HepG2 (cell line): ENCODE data around the gene LHFPL6. TPM values are rescaled to one million over a fixed set of nuclear protein-coding genes. Genes with fewer than 3 reads are reported as not detected.

Source experiments
- ATAC-seq: fragments of 200-7000 bp; cut with Tn5 transposase; 3 replicates; pipeline ENCODE4 v1.9.1; 2020; ENCODE audit warnings: mild to moderate bottlenecking, moderate library complexity
- BruUV-seq: library from RNA; stranded (reverse); fragments of 400-500 nt; replicated peaks from 2 replicates; lab custom pipeline; 2021; lab: Mats Ljungman, UMichigan
- CTCF ChIA-PET: fragments of 300-600 bp; formaldehyde crosslinking; extraction: SDS; loops from one replicate; lab custom pipeline; 2021; ENCODE audit warnings: low total read pairs, inconsistent platforms, low intra/inter-chr PET ratio; lab: Yijun Ruan, JAX
- POLR2A ChIA-PET: fragments of 350-600 bp; sonication (Branson Sonifier 250); formaldehyde crosslinking; loops from one replicate; lab custom pipeline; 2020; ENCODE audit warnings: antibody characterized with exemption, inconsistent platforms; lab: Yijun Ruan, JAX
- DNase-seq: peaks from one replicate; pipeline ENCODE4 v3.0.0-alpha.2; 2015; ENCODE audit warnings: low spot score
- FAIRE-seq: peaks from 3 replicates; lab custom pipeline; 2011; peaks lifted over from hg19 to GRCh38; lab: Jason Lieb, UNC
- H2AFZ ChIP-seq: one replicate; pipeline ENCODE4 v1.6.1; 2011; ENCODE audit warnings: low read length, inconsistent platforms
- H3K27ac ChIP-seq: fragments of 300-600 bp; 3 replicates; pipeline ENCODE4 v1.8.0; 2011; ENCODE audit warnings: mixed run types, mild to moderate bottlenecking, mixed read lengths, low read length, inconsistent platforms; ENCODE audit not compliant: insufficient read depth; ENCODE audit errors: extremely low read length
- H3K27me3 ChIP-seq, 2 experiments: fragments of 200-600 bp in 1 of 2; 2 replicates in 1 of 2; 3 replicates in 1 of 2; pipeline versions ENCODE4 v1.6.0 to v1.8.0; 2011; ENCODE audit warnings: low read length in 2 of 2, mild to moderate bottlenecking in 2 of 2, moderate library complexity in 2 of 2, inconsistent platforms in 1 of 2; ENCODE audit not compliant: insufficient read depth in 2 of 2, control insufficient read depth in 1 of 2
- H3K36me3 ChIP-seq, 2 experiments: fragments of 200-600 bp in 1 of 2; replicated peaks in 1 of 2; 2 replicates in 1 of 2; 3 replicates in 1 of 2; pipeline versions ENCODE4 v1.5.1 to v1.8.0; 2011; ENCODE audit warnings: low read length in 2 of 2, inconsistent platforms in 1 of 2; ENCODE audit not compliant: insufficient read depth in 2 of 2, control insufficient read depth in 1 of 2
- H3K4me1 ChIP-seq: 2 replicates; pipeline ENCODE4 v1.5.1; 2012; ENCODE audit warnings: low read length, inconsistent platforms; ENCODE audit not compliant: insufficient read depth
- H3K4me2 ChIP-seq: 2 replicates; pipeline ENCODE4 v1.6.0; 2011; ENCODE audit warnings: low read depth, low read length, inconsistent platforms
- H3K4me3 ChIP-seq, 3 experiments: fragments of 200-600 bp in 1 of 3; sonication (generic), shearing (Covaris generic) in 1 of 3; replicated peaks in 1 of 3; 2 replicates each; pipeline ENCODE4 v1.5.1; 2011 to 2016; ENCODE audit warnings: low read length in 3 of 3, inconsistent platforms in 2 of 3, low read depth in 2 of 3, mild to moderate bottlenecking in 2 of 3, control low read depth in 1 of 3, mixed read lengths in 1 of 3; ENCODE audit not compliant: insufficient read depth in 1 of 3
- H3K79me2 ChIP-seq: one replicate; pipeline ENCODE4 v1.6.1; 2011; ENCODE audit warnings: low read length, inconsistent platforms; ENCODE audit not compliant: insufficient read depth
- H3K9ac ChIP-seq: 2 replicates; pipeline ENCODE4 v1.6.0; 2011; ENCODE audit warnings: mild to moderate bottlenecking, low read depth, low read length, inconsistent platforms; ENCODE audit not compliant: insufficient read depth
- H3K9me3 ChIP-seq: 2 replicates; pipeline ENCODE4 v1.5.1; 2012; ENCODE audit warnings: mild to moderate bottlenecking, low read length
- H4K20me1 ChIP-seq: 2 replicates; pipeline ENCODE4 v1.6.0; 2011; ENCODE audit warnings: inconsistent platforms, mild to moderate bottlenecking, low read length, moderate library complexity; ENCODE audit not compliant: insufficient read depth
- CEBPB ChIP-seq: IDR thresholded peaks from 2 replicates; pipeline ENCODE4 v1.6.1; 2011; ENCODE audit warnings: low read depth, low read length, improper control_type of control experiment, borderline replicate concordance
- FOXK1 ChIP-seq: sonication (generic); formaldehyde crosslinking; IDR thresholded peaks from 2 replicates; pipeline ENCODE4 v1.4.0; 2020; ENCODE audit warnings: low read depth, missing genetic modification reagents, borderline replicate concordance
- KMT2B ChIP-seq: IDR thresholded peaks from 2 replicates; pipeline ENCODE4 v1.6.1; 2016; ENCODE audit warnings: missing genetic modification reagents, missing compliant biosample characterization
- MTF1 ChIP-seq: sonication (generic); formaldehyde crosslinking; IDR thresholded peaks from 2 replicates; pipeline ENCODE4 v1.5.0; 2020; ENCODE audit warnings: missing genetic modification reagents
- SNAPC2 ChIP-seq: sonication (generic); formaldehyde crosslinking; IDR thresholded peaks from 2 replicates; pipeline ENCODE4 v1.8.1; 2022; ENCODE audit warnings: mild to moderate bottlenecking, missing genetic modification reagents
- TAF15 ChIP-seq: fragments of 200-400 bp; formaldehyde crosslinking; IDR thresholded peaks from one replicate; pipeline ENCODE4 v1.6.1; 2018; ENCODE audit warnings: mild to moderate bottlenecking, low read depth, low read length; ENCODE audit not compliant: poor library complexity, severe bottlenecking
- WGBS: methylation state at CpG from one replicate; pipeline ENCODE4 v1.1.6; 2017; ENCODE audit warnings: low lambda C conversion rate; 5-methylcytosine and 5-hydroxymethylcytosine counted together
- in situ Hi-C: cut with HindIII; loops from 2 replicates; pipeline ENCODE4 v1.10.0; 2017; ENCODE audit warnings: low pct_unique_long_range_greater_than_20kb; ENCODE audit not compliant: extremely low pct_ligation_motif_present
- intact Hi-C: fragments of 100-400 bp; cut with micrococcal nuclease; formaldehyde crosslinking; loops from one replicate; pipeline ENCODE4 v1.10.0; 2022; ENCODE audit not compliant: unreplicated experiment
- polyA plus RNA-seq, 8 experiments: library from polyadenylated mRNA; depleted of rRNA in 3 of 8; stranded (reverse) in 7 of 8; unstranded in 1 of 8; fragments of >200 nt; fragmentation: Illumina TruSeq in 4 of 8; extraction: Trizol in 4 of 8; gene quantifications; 2 replicates each; pipeline versions ENCODE4 v1.2.1 to v1.2.3, GENCODE V29; 2011 to 2016; ENCODE audit warnings: low read depth in 4 of 8, missing spikeins in 1 of 8, mixed read lengths in 1 of 8; ENCODE audit not compliant: insufficient read depth in 1 of 8
- total RNA-seq, 5 experiments: library from RNA; depleted of rRNA; stranded (reverse); fragments of >200 nt; fragmentation: Illumina TruSeq; extraction: Trizol; gene quantifications; 2 replicates each; pipeline ENCODE4 v1.2.3, GENCODE V29; 2016; ENCODE audit warnings: low read depth in 1 of 5
- TF ChIP-seq, protein P1 (sequence below): sonication (generic); formaldehyde crosslinking; IDR thresholded peaks from 2 replicates; pipeline ENCODE4 v1.4.0; 2020; ENCODE audit warnings: missing genetic modification reagents
- TF ChIP-seq, protein P2 (sequence below): sonication (generic); formaldehyde crosslinking; IDR thresholded peaks from 2 replicates; pipeline ENCODE4 v1.5.0; 2020; ENCODE audit warnings: mild to moderate bottlenecking, missing genetic modification reagents, borderline replicate concordance
- TF ChIP-seq, protein P3 (sequence below): sonication (generic); formaldehyde crosslinking; IDR thresholded peaks from 2 replicates; pipeline ENCODE4 v1.4.0; 2020; ENCODE audit warnings: low read depth, missing genetic modification reagents

LHFPL6 gene
- total and polyA plus RNA-seq, 2 of the 13 experiments (the other 11 are each of a cell fraction or from before 2014, with no cell fraction given), result not detected

DNA sequence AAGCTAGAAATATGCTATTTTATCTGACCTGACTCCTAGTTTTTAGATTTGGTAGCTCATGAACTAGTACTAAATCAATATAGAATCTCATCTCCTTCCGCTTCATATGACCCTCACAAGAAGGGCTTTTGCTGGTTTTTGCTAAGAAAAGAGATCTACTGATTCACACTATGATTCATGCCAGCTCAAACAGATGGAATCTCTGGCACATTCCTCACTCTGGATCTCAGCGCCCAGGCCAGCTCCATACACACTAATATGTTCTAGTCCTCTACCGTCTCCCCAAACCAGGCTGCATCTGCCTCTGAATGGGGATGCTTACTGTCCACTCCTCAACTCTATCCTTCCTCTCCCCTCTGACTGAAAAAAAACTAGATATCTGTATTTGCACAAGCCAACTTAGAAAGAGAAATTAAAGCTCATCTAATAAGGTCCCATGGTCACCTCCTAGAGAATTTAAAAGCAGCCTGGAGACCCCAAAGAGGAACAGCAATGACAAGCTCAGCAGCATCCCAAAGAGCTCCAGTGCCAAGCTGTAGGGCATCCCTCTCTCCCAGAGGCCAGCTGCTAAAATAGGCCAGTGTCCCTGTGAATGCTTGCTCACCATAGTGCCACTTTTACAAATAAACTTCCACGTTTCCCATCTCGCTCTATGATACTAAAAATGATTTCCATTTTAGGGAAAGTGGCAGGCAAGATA is 74.9 kb downstream of the LHFPL6 start (continued):
- TF ChIP-seq, protein P1, sequence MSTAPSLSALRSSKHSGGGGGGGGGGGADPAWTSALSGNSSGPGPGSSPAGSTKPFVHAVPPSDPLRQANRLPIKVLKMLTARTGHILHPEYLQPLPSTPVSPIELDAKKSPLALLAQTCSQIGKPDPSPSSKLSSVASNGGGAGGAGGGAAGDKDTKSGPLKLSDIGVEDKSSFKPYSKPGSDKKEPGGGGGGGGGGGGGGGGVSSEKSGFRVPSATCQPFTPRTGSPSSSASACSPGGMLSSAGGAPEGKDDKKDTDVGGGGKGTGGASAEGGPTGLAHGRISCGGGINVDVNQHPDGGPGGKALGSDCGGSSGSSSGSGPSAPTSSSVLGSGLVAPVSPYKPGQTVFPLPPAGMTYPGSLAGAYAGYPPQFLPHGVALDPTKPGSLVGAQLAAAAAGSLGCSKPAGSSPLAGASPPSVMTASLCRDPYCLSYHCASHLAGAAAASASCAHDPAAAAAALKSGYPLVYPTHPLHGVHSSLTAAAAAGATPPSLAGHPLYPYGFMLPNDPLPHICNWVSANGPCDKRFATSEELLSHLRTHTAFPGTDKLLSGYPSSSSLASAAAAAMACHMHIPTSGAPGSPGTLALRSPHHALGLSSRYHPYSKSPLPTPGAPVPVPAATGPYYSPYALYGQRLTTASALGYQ (CRISPR knock-in tag), result no peak

GRCh38 chr13:39527301-39527700 is 75.7 kb downstream of the LHFPL6 start:
- FAIRE-seq (no peak), ATAC-seq (no peak), DNase-seq (no peak)
- Histone ChIP-seq H3K9ac (no peak overlapping the region), H4K20me1 (no peaks in the 10 kb centered on the region), H3K4me3 (no peak overlapping the region), H3K27ac (no peak overlapping the region), H3K4me1 (no peaks in the 10 kb centered on the region), H2AFZ (no peak overlapping the region), H3K79me2 (no peaks in the 10 kb centered on the region), H3K4me2 (no peak overlapping the region), H3K36me3 (no peaks in the 10 kb centered on the region), H3K9me3 (no peaks in the 10 kb centered on the region), H3K27me3 (no peaks in the 10 kb centered on the region)
- ChIA-PET POLR2A (no interaction called here), CTCF (no interaction called here)
- BruUV-seq, result no TSS peak
- WGBS, result 2% methylated on average over 3 of the region's 3 CpGs
- intact Hi-C loops, result no loop called here
- in situ Hi-C loops, result no loop called here
- TF ChIP-seq CEBPB (no peak), MTF1 (no peak), TAF15 (no peak), KMT2B (CRISPR knock-in tag) (no peak), SNAPC2 (CRISPR knock-in tag) (no peak), FOXK1 (no peak)
- TF ChIP-seq, protein P2, sequence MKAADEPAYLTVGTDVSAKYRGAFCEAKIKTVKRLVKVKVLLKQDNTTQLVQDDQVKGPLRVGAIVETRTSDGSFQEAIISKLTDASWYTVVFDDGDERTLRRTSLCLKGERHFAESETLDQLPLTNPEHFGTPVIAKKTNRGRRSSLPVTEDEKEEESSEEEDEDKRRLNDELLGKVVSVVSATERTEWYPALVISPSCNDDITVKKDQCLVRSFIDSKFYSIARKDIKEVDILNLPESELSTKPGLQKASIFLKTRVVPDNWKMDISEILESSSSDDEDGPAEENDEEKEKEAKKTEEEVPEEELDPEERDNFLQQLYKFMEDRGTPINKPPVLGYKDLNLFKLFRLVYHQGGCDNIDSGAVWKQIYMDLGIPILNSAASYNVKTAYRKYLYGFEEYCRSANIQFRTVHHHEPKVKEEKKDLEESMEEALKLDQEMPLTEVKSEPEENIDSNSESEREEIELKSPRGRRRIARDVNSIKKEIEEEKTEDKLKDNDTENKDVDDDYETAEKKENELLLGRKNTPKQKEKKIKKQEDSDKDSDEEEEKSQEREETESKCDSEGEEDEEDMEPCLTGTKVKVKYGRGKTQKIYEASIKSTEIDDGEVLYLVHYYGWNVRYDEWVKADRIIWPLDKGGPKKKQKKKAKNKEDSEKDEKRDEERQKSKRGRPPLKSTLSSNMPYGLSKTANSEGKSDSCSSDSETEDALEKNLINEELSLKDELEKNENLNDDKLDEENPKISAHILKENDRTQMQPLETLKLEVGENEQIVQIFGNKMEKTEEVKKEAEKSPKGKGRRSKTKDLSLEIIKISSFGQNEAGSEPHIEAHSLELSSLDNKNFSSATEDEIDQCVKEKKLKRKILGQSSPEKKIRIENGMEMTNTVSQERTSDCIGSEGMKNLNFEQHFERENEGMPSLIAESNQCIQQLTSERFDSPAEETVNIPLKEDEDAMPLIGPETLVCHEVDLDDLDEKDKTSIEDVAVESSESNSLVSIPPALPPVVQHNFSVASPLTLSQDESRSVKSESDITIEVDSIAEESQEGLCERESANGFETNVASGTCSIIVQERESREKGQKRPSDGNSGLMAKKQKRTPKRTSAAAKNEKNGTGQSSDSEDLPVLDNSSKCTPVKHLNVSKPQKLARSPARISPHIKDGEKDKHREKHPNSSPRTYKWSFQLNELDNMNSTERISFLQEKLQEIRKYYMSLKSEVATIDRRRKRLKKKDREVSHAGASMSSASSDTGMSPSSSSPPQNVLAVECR (CRISPR knock-in tag), result no peak
- TF ChIP-seq, protein P3, sequence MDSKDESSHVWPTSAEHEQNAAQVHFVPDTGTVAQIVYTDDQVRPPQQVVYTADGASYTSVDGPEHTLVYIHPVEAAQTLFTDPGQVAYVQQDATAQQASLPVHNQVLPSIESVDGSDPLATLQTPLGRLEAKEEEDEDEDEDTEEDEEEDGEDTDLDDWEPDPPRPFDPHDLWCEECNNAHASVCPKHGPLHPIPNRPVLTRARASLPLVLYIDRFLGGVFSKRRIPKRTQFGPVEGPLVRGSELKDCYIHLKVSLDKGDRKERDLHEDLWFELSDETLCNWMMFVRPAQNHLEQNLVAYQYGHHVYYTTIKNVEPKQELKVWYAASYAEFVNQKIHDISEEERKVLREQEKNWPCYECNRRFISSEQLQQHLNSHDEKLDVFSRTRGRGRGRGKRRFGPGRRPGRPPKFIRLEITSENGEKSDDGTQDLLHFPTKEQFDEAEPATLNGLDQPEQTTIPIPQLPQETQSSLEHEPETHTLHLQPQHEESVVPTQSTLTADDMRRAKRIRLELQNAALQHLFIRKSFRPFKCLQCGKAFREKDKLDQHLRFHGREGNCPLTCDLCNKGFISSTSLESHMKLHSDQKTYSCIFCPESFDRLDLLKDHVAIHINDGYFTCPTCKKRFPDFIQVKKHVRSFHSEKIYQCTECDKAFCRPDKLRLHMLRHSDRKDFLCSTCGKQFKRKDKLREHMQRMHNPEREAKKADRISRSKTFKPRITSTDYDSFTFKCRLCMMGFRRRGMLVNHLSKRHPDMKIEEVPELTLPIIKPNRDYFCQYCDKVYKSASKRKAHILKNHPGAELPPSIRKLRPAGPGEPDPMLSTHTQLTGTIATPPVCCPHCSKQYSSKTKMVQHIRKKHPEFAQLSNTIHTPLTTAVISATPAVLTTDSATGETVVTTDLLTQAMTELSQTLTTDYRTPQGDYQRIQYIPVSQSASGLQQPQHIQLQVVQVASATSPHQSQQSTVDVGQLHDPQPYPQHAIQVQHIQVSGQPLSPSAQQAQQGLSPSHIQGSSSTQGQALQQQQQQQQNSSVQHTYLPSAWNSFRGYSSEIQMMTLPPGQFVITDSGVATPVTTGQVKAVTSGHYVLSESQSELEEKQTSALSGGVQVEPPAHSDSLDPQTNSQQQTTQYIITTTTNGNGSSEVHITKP (CRISPR knock-in tag), result no peak
